ENCODE results near the gene LRP8. TPM values are rescaled to one million over a fixed set of nuclear protein-coding genes. Genes with fewer than 3 reads are reported as not detected.

Gene LRP8
- total RNA-seq, 1 experiment from 2014 or later = 56.3 TPM

DNA sequence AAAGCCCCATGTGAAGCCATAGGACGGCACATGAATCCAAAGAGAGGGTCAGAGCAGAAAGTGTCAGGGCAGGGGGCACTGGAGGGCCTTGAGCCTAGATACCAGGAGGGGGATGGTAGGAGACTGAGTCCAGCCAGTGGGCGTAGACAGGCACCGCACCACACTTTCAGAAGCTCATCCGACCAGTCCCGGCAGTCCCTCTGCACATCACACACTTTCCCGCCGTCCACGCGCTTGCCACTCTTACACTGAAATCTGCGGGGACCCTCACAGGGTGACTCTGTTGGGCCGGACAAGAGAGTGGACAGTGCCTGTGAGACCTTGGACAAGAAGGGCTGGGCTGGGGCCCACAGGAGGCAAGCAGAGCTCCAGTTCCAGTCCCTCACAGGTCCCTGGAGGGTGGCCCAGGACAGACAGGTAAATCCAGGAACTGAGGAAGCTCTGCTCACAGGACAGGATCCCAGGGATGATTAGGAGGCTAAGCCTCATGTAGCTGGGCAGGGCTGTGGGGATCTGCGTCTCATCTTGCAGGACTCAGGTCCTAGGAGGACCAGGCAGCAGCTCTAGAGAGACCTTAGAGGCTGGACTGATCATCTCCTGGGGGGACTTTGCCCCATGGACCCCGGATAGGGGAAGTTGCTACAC is 53.2 kb downstream of the LRP8 start:
- intact Hi-C loops (cut with micrococcal nuclease) = loop anchor here (10.0 kb wide), 1 partner anchor 410 kb away; no protein-coding TSS in a partner anchor
- CTCF ChIA-PET = no interaction called here

More for the DNA sequence above, 53.2 kb downstream of the LRP8 start:
- Histone ChIP-seq H3K27ac (ENCODE audit: low read depth, low read length) (no peak overlapping the region), H3K9me2 (ENCODE audit: insufficient read depth) (no peaks in the 10 kb centered on the region), H3K79me2 (ENCODE audit: insufficient read depth, low read length) (no peaks in the 10 kb centered on the region), H4K20me1 (ENCODE audit: insufficient read depth) (no peaks in the 10 kb centered on the region), H3K9me3 (ENCODE audit: control insufficient read depth in 1 of 2, insufficient read depth in 1 of 2, low read depth in 1 of 2, low read length in 2 of 2) (no peaks in the 10 kb centered on the region), H3K36me3 (ENCODE audit: control insufficient read depth in 1 of 2, insufficient read depth in 2 of 2, low read length in 2 of 2) (peaks cover 3 to 23% of the 10 kb centered on the region in 2 experiments; a peak in 3 of 4 replicates), H2AFZ (ENCODE audit: low read depth, low read length, poor library complexity, severe bottlenecking) (no peak overlapping the region), H3K4me2 (ENCODE audit: low read length) (no peak overlapping the region), H3K4me1 (ENCODE audit: control insufficient read depth in 1 of 2, insufficient read depth in 2 of 2, low read length in 2 of 2) (peaks cover 0 to 9% of the 10 kb centered on the region in 2 experiments; a peak in 1 of 4 replicates), H3K9ac (ENCODE audit: low read length) (no peak overlapping the region), H3K27me3 (ENCODE audit: insufficient read depth, low read length) (no peaks in the 10 kb centered on the region), H3K4me3 (replicated peaks in 1 of 2; ENCODE audit: low read depth in 1 of 2, low read length in 2 of 2) (no peak overlapping the region)
- ChIA-PET POLR2A (no interaction called here), RAD21 (ENCODE audit: low non-redundant PET in 1 of 2, low total read pairs in 2 of 2, uncharacterized antibody in 2 of 2, unreplicated experiment in 2 of 2) (no interaction called here)
- TF ChIP-seq JUND (IDR thresholded peaks at IDR 0.05) (no peak), SP1 (IDR thresholded peaks at IDR 0.05; ENCODE audit: low read depth) (no peak), EZH2 (IDR thresholded peaks at IDR 0.05) (no peak), CEBPB (IDR thresholded peaks at IDR 0.05; ENCODE audit: low read depth) (no peak), POLR2AphosphoS5 (IDR thresholded peaks at IDR 0.05; ENCODE audit: low read depth, low read length) (no peak), TCF7L2 (IDR thresholded peaks at IDR 0.05; ENCODE audit: borderline replicate concordance, extremely low read depth, insufficient read depth, insufficient read length) (no peak), POLR2A (IDR thresholded peaks at IDR 0.05; ENCODE audit: borderline replicate concordance, extremely low read depth, insufficient read depth, insufficient read length) (no peak), SRF (IDR thresholded peaks at IDR 0.05; ENCODE audit: low read depth) (no peak), ZNF274 (IDR thresholded peaks at IDR 0.05; ENCODE audit: low read depth, low read length) (no peak), YY1 (IDR thresholded peaks at IDR 0.05; ENCODE audit: extremely low read depth, insufficient replicate concordance, low read depth, low read length) (no peak), ZFX (IDR thresholded peaks at IDR 0.05) (no peak), CBX3 (IDR thresholded peaks at IDR 0.05; ENCODE audit: low read depth) (no peak), ELF1 (IDR thresholded peaks at IDR 0.05; ENCODE audit: borderline replicate concordance, low read depth) (no peak), RAD21 (IDR thresholded peaks at IDR 0.05; ENCODE audit: low read depth) (no peak)
- TF ChIP-seq, protein P1, sequence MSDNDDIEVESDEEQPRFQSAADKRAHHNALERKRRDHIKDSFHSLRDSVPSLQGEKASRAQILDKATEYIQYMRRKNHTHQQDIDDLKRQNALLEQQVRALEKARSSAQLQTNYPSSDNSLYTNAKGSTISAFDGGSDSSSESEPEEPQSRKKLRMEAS (IDR thresholded peaks at IDR 0.05) = no peak
- TF ChIP-seq, protein P2, sequence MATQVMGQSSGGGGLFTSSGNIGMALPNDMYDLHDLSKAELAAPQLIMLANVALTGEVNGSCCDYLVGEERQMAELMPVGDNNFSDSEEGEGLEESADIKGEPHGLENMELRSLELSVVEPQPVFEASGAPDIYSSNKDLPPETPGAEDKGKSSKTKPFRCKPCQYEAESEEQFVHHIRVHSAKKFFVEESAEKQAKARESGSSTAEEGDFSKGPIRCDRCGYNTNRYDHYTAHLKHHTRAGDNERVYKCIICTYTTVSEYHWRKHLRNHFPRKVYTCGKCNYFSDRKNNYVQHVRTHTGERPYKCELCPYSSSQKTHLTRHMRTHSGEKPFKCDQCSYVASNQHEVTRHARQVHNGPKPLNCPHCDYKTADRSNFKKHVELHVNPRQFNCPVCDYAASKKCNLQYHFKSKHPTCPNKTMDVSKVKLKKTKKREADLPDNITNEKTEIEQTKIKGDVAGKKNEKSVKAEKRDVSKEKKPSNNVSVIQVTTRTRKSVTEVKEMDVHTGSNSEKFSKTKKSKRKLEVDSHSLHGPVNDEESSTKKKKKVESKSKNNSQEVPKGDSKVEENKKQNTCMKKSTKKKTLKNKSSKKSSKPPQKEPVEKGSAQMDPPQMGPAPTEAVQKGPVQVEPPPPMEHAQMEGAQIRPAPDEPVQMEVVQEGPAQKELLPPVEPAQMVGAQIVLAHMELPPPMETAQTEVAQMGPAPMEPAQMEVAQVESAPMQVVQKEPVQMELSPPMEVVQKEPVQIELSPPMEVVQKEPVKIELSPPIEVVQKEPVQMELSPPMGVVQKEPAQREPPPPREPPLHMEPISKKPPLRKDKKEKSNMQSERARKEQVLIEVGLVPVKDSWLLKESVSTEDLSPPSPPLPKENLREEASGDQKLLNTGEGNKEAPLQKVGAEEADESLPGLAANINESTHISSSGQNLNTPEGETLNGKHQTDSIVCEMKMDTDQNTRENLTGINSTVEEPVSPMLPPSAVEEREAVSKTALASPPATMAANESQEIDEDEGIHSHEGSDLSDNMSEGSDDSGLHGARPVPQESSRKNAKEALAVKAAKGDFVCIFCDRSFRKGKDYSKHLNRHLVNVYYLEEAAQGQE (IDR thresholded peaks at IDR 0.05; ENCODE audit: low read depth) = no peak
- TF ChIP-seq, protein P3, sequence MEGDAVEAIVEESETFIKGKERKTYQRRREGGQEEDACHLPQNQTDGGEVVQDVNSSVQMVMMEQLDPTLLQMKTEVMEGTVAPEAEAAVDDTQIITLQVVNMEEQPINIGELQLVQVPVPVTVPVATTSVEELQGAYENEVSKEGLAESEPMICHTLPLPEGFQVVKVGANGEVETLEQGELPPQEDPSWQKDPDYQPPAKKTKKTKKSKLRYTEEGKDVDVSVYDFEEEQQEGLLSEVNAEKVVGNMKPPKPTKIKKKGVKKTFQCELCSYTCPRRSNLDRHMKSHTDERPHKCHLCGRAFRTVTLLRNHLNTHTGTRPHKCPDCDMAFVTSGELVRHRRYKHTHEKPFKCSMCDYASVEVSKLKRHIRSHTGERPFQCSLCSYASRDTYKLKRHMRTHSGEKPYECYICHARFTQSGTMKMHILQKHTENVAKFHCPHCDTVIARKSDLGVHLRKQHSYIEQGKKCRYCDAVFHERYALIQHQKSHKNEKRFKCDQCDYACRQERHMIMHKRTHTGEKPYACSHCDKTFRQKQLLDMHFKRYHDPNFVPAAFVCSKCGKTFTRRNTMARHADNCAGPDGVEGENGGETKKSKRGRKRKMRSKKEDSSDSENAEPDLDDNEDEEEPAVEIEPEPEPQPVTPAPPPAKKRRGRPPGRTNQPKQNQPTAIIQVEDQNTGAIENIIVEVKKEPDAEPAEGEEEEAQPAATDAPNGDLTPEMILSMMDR (IDR thresholded peaks at IDR 0.05 in 2 of 3, conservative IDR thresholded peaks at IDR 0.05 in 1 of 3; ENCODE audit: borderline replicate concordance in 1 of 3, insufficient read depth in 1 of 3, low read depth in 2 of 3, low read length in 2 of 3) = no peak
- TF ChIP-seq, protein P4, sequence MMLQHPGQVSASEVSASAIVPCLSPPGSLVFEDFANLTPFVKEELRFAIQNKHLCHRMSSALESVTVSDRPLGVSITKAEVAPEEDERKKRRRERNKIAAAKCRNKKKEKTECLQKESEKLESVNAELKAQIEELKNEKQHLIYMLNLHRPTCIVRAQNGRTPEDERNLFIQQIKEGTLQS (IDR thresholded peaks at IDR 0.05) = no peak
- TF ChIP-seq, protein P5, sequence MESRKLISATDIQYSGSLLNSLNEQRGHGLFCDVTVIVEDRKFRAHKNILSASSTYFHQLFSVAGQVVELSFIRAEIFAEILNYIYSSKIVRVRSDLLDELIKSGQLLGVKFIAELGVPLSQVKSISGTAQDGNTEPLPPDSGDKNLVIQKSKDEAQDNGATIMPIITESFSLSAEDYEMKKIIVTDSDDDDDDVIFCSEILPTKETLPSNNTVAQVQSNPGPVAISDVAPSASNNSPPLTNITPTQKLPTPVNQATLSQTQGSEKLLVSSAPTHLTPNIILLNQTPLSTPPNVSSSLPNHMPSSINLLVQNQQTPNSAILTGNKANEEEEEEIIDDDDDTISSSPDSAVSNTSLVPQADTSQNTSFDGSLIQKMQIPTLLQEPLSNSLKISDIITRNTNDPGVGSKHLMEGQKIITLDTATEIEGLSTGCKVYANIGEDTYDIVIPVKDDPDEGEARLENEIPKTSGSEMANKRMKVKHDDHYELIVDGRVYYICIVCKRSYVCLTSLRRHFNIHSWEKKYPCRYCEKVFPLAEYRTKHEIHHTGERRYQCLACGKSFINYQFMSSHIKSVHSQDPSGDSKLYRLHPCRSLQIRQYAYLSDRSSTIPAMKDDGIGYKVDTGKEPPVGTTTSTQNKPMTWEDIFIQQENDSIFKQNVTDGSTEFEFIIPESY (IDR thresholded peaks at IDR 0.05; ENCODE audit: extremely low read depth, insufficient replicate concordance, low read length) = no peak
- DNase-seq (ENCODE audit: low read depth, low spot score) = no peak
- no peak for ATAC-seq
- no TSS peak for BruUV-seq (replicated peaks)
